Endodermal cell (in vitro differentiated cells): ENCODE data around the gene RNU2-1. TPM values are rescaled to one million over a fixed set of nuclear protein-coding genes. Genes with fewer than 3 reads are reported as not detected.
A peak's percentile ranks its signal among the peaks of the same experiment; 100 is the strongest.
"Not testable (repeated sequence)": the region's sequence is repeated elsewhere in the genome, so short reads cannot be mapped to it uniquely, and the experiment has no call there.

Source experiments
- DNase-seq: peaks from one replicate; pipeline ENCODE4 v3.0.0-alpha.2; 2017
- H3K27ac ChIP-seq: 2 replicates; pipeline ENCODE4 v1.5.1; 2013; ENCODE audit warnings: mild to moderate bottlenecking, low read depth, low read length, moderate library complexity
- H3K27me3 ChIP-seq: 2 replicates; pipeline ENCODE4 v1.6.1; 2013; ENCODE audit warnings: mild to moderate bottlenecking, low read length, moderate library complexity; ENCODE audit not compliant: insufficient read depth, control insufficient read depth, poor library complexity, severe bottlenecking
- H3K36me3 ChIP-seq: 2 replicates; pipeline ENCODE4 v1.7.0; 2013; ENCODE audit warnings: mild to moderate bottlenecking, low read length, moderate library complexity; ENCODE audit not compliant: control insufficient read depth, insufficient read depth
- H3K4me1 ChIP-seq: one replicate; pipeline ENCODE4 v1.7.0; 2013; ENCODE audit warnings: low read length; ENCODE audit not compliant: control insufficient read depth, insufficient read depth
- H3K4me3 ChIP-seq: 2 replicates; pipeline ENCODE4 v1.5.1; 2013; ENCODE audit warnings: mild to moderate bottlenecking, low read length, moderate library complexity
- H3K9ac ChIP-seq: 2 replicates; pipeline ENCODE4 v1.6.1; 2013; ENCODE audit warnings: mild to moderate bottlenecking, low read length, moderate library complexity; ENCODE audit not compliant: poor library complexity, severe bottlenecking; ENCODE audit errors: extremely low read depth
- H3K9me3 ChIP-seq: 2 replicates; pipeline ENCODE4 v1.6.1; 2013; ENCODE audit warnings: mild to moderate bottlenecking, low read length, moderate library complexity; ENCODE audit not compliant: control insufficient read depth
- H3K27ac Mint-ChIP-seq: 2 replicates; pipeline ENCODE4 v1.8.0; 2020; ENCODE audit warnings: mixed read lengths
- H3K27me3 Mint-ChIP-seq: 2 replicates; pipeline ENCODE4 v1.8.0; 2021; ENCODE audit warnings: mild to moderate bottlenecking, mixed read lengths; ENCODE audit not compliant: insufficient read depth
- H3K36me3 Mint-ChIP-seq: 2 replicates; pipeline ENCODE4 v1.8.0; 2020; ENCODE audit warnings: low read depth, mixed read lengths
- H3K4me1 Mint-ChIP-seq: 2 replicates; pipeline ENCODE4 v1.8.0; 2020; ENCODE audit warnings: mixed read lengths
- H3K4me3 Mint-ChIP-seq: 2 replicates; pipeline ENCODE4 v1.8.0; 2020; ENCODE audit warnings: mild to moderate bottlenecking, moderate library complexity, mixed read lengths
- H3K9me3 Mint-ChIP-seq: 2 replicates; pipeline ENCODE4 v1.8.0; 2020; ENCODE audit warnings: mild to moderate bottlenecking, mixed read lengths
- WGBS, 2 experiments: methylation state at CpG; one replicate each; pipeline versions ENCODE4 v1.1.5 to v1.1.7; 2013; ENCODE audit warnings: missing lambda C conversion rate in 2 of 2, mixed read lengths in 1 of 2; ENCODE audit not compliant: insufficient coverage in 1 of 2, insufficient read length in 1 of 2; 5-methylcytosine and 5-hydroxymethylcytosine counted together
- long read RNA-seq, 4 experiments: library from polyadenylated mRNA in 2 of 4; library from RNA in 1 of 4; library from capped mRNA in 1 of 4; stranded (forward) in 3 of 4; unstranded in 1 of 4; transcript quantifications; one replicate each; pipeline ENCODE4 v2.0.0, GENCODE V29; 2020 to 2021; ENCODE audit warnings: inconsistent platforms in 1 of 4
- polyA plus RNA-seq, 2 experiments: library from polyadenylated mRNA; stranded (reverse); fragments of 50-300 nt; gene quantifications; one replicate each; pipeline ENCODE4 v1.2.3, GENCODE V29; 2013
- total RNA-seq, 2 donors: library from RNA; stranded (reverse); fragmentation: NEBNext Ultra II Directional in 1 of 2; extraction: Animal tissue kit (Norgen Biotek cat#: 25700) in 1 of 2; gene quantifications; 2 replicates in 1 of 2; 3 replicates in 1 of 2; pipeline ENCODE4 v1.2.1, GENCODE V29; 2021

RNU2-1 gene
- total RNA-seq = 1,000 to 10,000 TPM; 5,418 to 7,320 TPM
- polyA plus RNA-seq (2013, experiment 1 of 2) = not detected
- not detected for polyA plus RNA-seq (2013, experiment 2 of 2)
- long read RNA-seq, experiment 1 = 0 reads
- long read RNA-seq, experiment 2 = 0 reads
- long read RNA-seq, experiment 3 = 0 reads
- long read RNA-seq, experiment 4 = 0 reads

DNA sequence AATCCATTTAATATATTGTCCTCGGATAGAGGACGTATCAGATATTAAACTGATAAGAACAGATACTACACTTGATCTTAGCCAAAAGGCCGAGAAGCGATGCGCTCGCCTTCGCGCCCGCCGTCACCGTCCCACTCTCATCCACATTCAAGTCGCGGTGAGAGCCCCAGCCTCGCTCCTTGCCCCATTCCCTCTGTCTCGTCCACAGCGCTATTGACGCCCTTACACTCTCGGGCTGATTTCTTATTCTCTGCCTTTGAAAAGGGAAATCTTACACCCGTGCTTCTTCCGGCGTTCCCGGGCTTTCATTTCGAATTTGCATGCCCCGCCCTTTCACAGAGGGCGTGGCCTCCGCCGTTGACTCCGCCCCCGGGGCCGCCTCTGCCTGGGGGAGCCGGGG is at the start of gene RNU2-1:
RNU2-1 (minus strand) TSS at position 101 of the 400 bp plus-strand sequence.
- not testable (repeated sequence) for H3K9ac ChIP-seq, H3K27me3 ChIP-seq, DNase-seq, H3K4me1 ChIP-seq, H3K27ac ChIP-seq, H3K4me3 ChIP-seq, H3K9me3 Mint-ChIP-seq, H3K9me3 ChIP-seq, H3K27me3 Mint-ChIP-seq, H3K36me3 ChIP-seq, H3K36me3 Mint-ChIP-seq, H3K27ac Mint-ChIP-seq, H3K4me1 Mint-ChIP-seq, H3K4me3 Mint-ChIP-seq
- no CpG with 5 or more reads among the region's 31 CpGs for WGBS, 2 experiments

DNA sequence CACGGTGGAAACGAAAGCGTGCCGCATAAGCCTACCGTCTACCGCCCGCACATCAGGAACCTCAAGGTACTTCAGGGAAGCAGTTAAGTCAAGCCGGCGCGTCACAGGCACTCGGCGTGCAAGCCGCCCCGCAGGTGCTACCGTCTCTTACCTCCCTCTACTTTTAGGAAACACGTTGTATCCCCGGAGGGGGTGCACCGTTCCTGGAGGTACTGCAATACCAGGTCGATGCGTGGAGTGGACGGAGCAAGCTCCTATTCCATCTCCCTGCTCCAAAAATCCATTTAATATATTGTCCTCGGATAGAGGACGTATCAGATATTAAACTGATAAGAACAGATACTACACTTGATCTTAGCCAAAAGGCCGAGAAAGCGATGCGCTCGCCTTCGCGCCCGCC is 39.1 kb upstream of the RNU2-1 start:
- not testable (repeated sequence) for H3K27ac Mint-ChIP-seq, H3K9me3 ChIP-seq, H3K27ac ChIP-seq, H3K4me1 ChIP-seq, H3K4me1 Mint-ChIP-seq, H3K27me3 ChIP-seq, H3K4me3 Mint-ChIP-seq, H3K36me3 ChIP-seq, H3K36me3 Mint-ChIP-seq, DNase-seq, H3K9me3 Mint-ChIP-seq, H3K9ac ChIP-seq, H3K4me3 ChIP-seq, H3K27me3 Mint-ChIP-seq
- no CpG with 5 or more reads among the region's 30 CpGs for WGBS, 2 experiments

DNA sequence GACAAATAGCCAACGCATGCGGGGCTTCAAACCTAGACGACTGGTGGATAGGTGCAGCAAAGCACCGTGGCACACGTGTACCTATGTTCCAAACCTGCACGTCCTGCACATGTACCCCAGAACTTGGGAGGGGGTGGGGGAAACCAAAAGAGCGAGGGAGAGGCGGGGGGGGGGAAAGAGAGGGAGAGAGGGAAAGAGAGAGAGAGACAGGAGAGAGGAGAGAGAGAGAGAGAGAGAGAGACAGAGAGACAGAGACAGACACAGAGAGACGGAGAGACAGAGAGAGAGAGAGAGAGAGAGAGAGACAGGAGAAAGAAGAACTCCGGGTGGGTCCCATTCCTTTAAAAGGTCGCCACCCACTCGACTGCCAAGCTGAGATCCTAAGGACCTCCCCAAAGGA is 38.7 kb upstream of the RNU2-1 start:
- H3K27me3 Mint-ChIP-seq, H3K36me3 Mint-ChIP-seq, H3K4me3 Mint-ChIP-seq, H3K4me1 Mint-ChIP-seq, H3K36me3 ChIP-seq, DNase-seq, H3K9me3 ChIP-seq, H3K4me3 ChIP-seq, H3K4me1 ChIP-seq, H3K27me3 ChIP-seq, H3K9ac ChIP-seq, H3K27ac ChIP-seq, H3K9me3 Mint-ChIP-seq: not testable (repeated sequence)
- WGBS, 2 experiments = no CpG with 5 or more reads among the region's 12 CpGs
- H3K27ac Mint-ChIP-seq = peak overlapping the region; percentile 36

DNA sequence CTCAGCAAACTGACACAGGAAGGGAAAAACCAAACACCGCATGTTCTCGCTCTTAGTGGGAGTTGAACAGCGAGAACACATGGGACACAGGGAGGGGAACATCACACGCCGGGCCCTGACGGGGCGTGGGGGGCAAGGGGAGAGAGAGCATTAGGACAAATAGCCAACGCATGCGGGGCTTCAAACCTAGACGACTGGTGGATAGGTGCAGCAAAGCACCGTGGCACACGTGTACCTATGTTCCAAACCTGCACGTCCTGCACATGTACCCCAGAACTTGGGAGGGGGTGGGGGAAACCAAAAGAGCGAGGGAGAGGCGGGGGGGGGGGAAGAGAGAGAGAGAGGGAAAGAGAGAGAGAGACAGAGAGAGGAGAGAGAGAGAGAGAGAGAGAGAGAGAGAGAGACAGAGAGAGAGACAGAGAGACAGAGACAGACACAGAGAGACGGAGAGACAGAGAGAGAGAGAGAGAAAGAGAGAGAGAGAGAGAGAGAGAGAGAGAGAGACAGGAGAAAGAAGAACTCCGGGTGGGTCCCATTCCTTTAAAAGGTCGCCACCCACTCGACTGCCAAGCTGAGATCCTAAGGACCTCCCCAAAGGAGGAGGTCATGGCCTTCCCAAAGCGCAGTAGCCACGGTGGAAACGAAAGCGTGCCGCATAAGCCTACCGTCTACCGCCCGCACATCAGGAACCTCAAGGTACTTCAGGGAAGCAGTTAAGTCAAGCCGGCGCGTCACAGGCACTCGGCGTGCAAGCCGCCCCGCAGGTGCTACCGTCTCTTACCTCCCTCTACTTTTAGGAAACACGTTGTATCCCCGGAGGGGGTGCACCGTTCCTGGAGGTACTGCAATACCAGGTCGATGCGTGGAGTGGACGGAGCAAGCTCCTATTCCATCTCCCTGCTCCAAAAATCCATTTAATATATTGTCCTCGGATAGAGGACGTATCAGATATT is 37.1 kb upstream of the RNU2-1 start:
- no CpG with 5 or more reads among the region's 43 CpGs for WGBS, 2 experiments
- H3K9me3 ChIP-seq, DNase-seq, H3K27me3 ChIP-seq, H3K4me3 ChIP-seq, H3K36me3 Mint-ChIP-seq, H3K4me1 Mint-ChIP-seq, H3K4me1 ChIP-seq, H3K36me3 ChIP-seq, H3K9ac ChIP-seq, H3K4me3 Mint-ChIP-seq, H3K9me3 Mint-ChIP-seq, H3K27me3 Mint-ChIP-seq, H3K27ac Mint-ChIP-seq, H3K27ac ChIP-seq: not testable (repeated sequence)

DNA sequence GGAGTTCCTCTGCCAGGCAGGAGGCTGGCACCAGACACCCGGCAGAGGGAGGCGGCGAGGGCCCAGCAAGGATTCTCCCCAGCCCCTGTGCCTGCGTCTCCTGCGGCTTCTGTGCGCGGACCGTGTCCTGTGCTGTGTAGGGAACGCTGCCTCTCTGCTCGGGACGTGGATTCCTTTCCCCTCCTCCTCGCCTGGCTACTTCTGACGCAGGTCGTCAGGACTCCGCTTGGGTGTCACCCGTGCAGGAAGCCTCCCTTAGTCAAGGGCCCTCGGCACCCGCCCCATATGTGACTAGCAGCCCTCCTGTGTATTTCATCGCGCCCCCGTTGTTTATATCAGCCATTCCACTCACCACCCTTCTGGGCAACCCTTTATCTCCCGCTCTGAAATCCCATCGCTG is 12.7 kb upstream of the RNU2-1 start:
- not testable (repeated sequence) for H3K9ac ChIP-seq, DNase-seq, H3K9me3 Mint-ChIP-seq, H3K9me3 ChIP-seq, H3K27ac Mint-ChIP-seq, H3K36me3 ChIP-seq, H3K4me1 ChIP-seq, H3K27me3 Mint-ChIP-seq, H3K27me3 ChIP-seq, H3K4me1 Mint-ChIP-seq, H3K36me3 Mint-ChIP-seq, H3K4me3 ChIP-seq, H3K27ac ChIP-seq, H3K4me3 Mint-ChIP-seq
- 64% methylated on average over 8 of the region's 23 CpGs; no CpG with 5 or more reads in 1 of the 2 experiments for WGBS, 2 experiments

DNA sequence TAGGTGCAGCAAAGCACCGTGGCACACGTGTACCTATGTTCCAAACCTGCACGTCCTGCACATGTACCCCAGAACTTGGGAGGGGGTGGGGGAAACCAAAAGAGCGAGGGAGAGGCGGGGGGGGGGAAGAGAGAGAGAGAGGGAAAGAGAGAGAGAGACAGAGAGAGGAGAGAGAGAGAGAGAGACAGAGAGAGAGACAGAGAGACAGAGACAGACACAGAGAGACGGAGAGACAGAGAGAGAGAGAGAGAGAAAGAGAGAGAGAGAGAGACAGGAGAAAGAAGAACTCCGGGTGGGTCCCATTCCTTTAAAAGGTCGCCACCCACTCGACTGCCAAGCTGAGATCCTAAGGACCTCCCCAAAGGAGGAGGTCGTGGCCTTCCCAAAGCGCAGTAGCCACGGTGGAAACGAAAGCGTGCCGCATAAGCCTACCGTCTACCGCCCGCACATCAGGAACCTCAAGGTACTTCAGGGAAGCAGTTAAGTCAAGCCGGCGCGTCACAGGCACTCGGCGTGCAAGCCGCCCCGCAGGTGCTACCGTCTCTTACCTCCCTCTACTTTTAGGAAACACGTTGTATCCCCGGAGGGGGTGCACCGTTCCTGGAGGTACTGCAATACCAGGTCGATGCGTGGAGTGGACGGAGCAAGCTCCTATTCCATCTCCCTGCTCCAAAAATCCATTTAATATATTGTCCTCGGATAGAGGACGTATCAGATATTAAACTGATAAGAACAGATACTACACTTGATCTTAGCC is 7.0 kb upstream of the RNU2-1 start:
- not testable (repeated sequence) for H3K9me3 ChIP-seq, DNase-seq, H3K27ac Mint-ChIP-seq, H3K27me3 ChIP-seq, H3K27me3 Mint-ChIP-seq, H3K9me3 Mint-ChIP-seq, H3K36me3 ChIP-seq, H3K27ac ChIP-seq, H3K4me3 Mint-ChIP-seq, H3K4me3 ChIP-seq, H3K36me3 Mint-ChIP-seq, H3K4me1 ChIP-seq, H3K9ac ChIP-seq, H3K4me1 Mint-ChIP-seq
- no CpG with 5 or more reads among the region's 34 CpGs for WGBS, 2 experiments
